Activated CD4-positive, alpha-beta memory T cell treated with anti-CD3 and anti-CD28 coated beads for 36 hours (primary cell): ENCODE results near the gene RAD52. TPM values are rescaled to one million over a fixed set of nuclear protein-coding genes. Genes with fewer than 3 reads are reported as not detected.
"Not testable (repeated sequence)": the region's sequence is repeated elsewhere in the genome, so short reads cannot be mapped to it uniquely, and the experiment has no call there.

Source experiments
- CTCF ChIA-PET: fragments of 350-600 bp; sonication (Branson Sonifier 250); formaldehyde crosslinking; loops from one replicate; lab custom pipeline; 2021; ENCODE audit warnings: antibody characterized with exemption, inconsistent platforms; lab: Charles Lee
- POLR2A ChIA-PET: fragments of 350-600 bp; sonication (Branson Sonifier 250); formaldehyde crosslinking; loops from one replicate; lab custom pipeline; 2021; ENCODE audit warnings: antibody characterized with exemption; lab: Charles Lee
- DNase-seq: peaks from one replicate; pipeline ENCODE4 v3.0.0-alpha.2; 2020
- H3K27ac Mint-ChIP-seq: one replicate; pipeline ENCODE4 v1.8.0; 2021; ENCODE audit warnings: mixed read lengths
- H3K27me3 Mint-ChIP-seq: one replicate; pipeline ENCODE4 v1.8.0; 2021; ENCODE audit warnings: mixed read lengths
- H3K36me3 Mint-ChIP-seq: one replicate; pipeline ENCODE4 v1.8.0; 2021; ENCODE audit warnings: mixed read lengths
- H3K4me1 Mint-ChIP-seq: one replicate; pipeline ENCODE4 v1.8.0; 2021; ENCODE audit warnings: low read depth, mixed read lengths
- H3K4me3 Mint-ChIP-seq: one replicate; pipeline ENCODE4 v1.8.0; 2021; ENCODE audit warnings: mild to moderate bottlenecking, mixed read lengths
- H3K9me3 Mint-ChIP-seq: one replicate; pipeline ENCODE4 v1.8.0; 2021; ENCODE audit warnings: mixed read lengths
- intact Hi-C: fragments of 100-400 bp; cut with micrococcal nuclease; formaldehyde crosslinking; loops from one replicate; pipeline ENCODE4 v1.15.1; 2023
- total RNA-seq, 2 experiments: library from RNA; stranded (reverse); gene quantifications; one replicate each; pipeline ENCODE4 v1.2.3, GENCODE V29; 2021

RAD52 gene
- total RNA-seq, 2 experiments from 2014 or later = 9.5 to 14.5 TPM

- H3K27ac Mint-ChIP-seq = peak overlapping the region; percentile 33
- peaks cover 7% of the 10 kb centered on the region for H3K4me1 Mint-ChIP-seq
These were observed 12.8 kb downstream of the RAD52 start for GRCh38 chr12:936377-937345.

GRCh38 chr12:935891-936290 lies 13.6 kb downstream of the RAD52 start:
- H3K27ac Mint-ChIP-seq, POLR2A ChIA-PET, H3K4me3 Mint-ChIP-seq, intact Hi-C loops, H3K9me3 Mint-ChIP-seq, H3K27me3 Mint-ChIP-seq, H3K4me1 Mint-ChIP-seq, DNase-seq: not testable (repeated sequence)
- H3K36me3 Mint-ChIP-seq = peaks cover 32% of the 10 kb centered on the region
- CTCF ChIA-PET = interaction anchor here (2.0 kb wide), 1 partner anchor 647 kb away, joined by 6 read pairs; no protein-coding TSS in a partner anchor

More at GRCh38 chr12:936377-937345, 12.8 kb downstream of the RAD52 start:
- H3K27me3 Mint-ChIP-seq = no peaks in the 10 kb centered on the region
- ChIA-PET CTCF (no interaction called here), POLR2A (interaction anchor here (1.2 kb wide), 1 partner anchor 13 kb away, joined by 5 read pairs; the partner anchor contains the start of gene RAD52)
- H3K9me3 Mint-ChIP-seq = no peaks in the 10 kb centered on the region
- peaks cover 29% of the 10 kb centered on the region for H3K36me3 Mint-ChIP-seq
- H3K4me3 Mint-ChIP-seq = no peak overlapping the region
- intact Hi-C loops = no loop called here
- DNase-seq = no peak

GRCh38 chr12:931591-931990 lies 17.9 kb downstream of the RAD52 start:
- no peaks in the 10 kb centered on the region for H3K9me3 Mint-ChIP-seq
- no peak for DNase-seq
- peaks cover 22% of the 10 kb centered on the region for H3K36me3 Mint-ChIP-seq
- no peak overlapping the region for H3K27ac Mint-ChIP-seq
- no peak overlapping the region for H3K4me3 Mint-ChIP-seq
- ChIA-PET POLR2A (no interaction called here), CTCF (no interaction called here)
- intact Hi-C loops = no loop called here
- no peaks in the 10 kb centered on the region for H3K27me3 Mint-ChIP-seq
- peaks cover 3% of the 10 kb centered on the region for H3K4me1 Mint-ChIP-seq

- H3K9me3 Mint-ChIP-seq = no peaks in the 10 kb centered on the region
- peak overlapping the region; percentile 14 for H3K27ac Mint-ChIP-seq
- CTCF ChIA-PET = no interaction called here
- H3K27me3 Mint-ChIP-seq = no peaks in the 10 kb centered on the region
- POLR2A ChIA-PET = no interaction called here
- H3K36me3 Mint-ChIP-seq = peaks cover 24% of the 10 kb centered on the region
- H3K4me1 Mint-ChIP-seq = peaks cover 3% of the 10 kb centered on the region
- intact Hi-C loops = no loop called here
- H3K4me3 Mint-ChIP-seq = no peak overlapping the region
- no peak for DNase-seq
These were observed 18.4 kb downstream of the RAD52 start for GRCh38 chr12:931060-931459.

- Mint-ChIP-seq H3K36me3 (peaks cover 31% of the 10 kb centered on the region), H3K4me3 (no peak overlapping the region), H3K27me3 (no peaks in the 10 kb centered on the region), H3K4me1 (no peaks in the 10 kb centered on the region), H3K9me3 (no peaks in the 10 kb centered on the region), H3K27ac (no peak overlapping the region)
- CTCF ChIA-PET = no interaction called here
- no peak for DNase-seq
- POLR2A ChIA-PET = no interaction called here
- intact Hi-C loops = no loop called here
These were observed 22.9 kb downstream of the RAD52 start for GRCh38 chr12:926641-927040.

- Mint-ChIP-seq H3K27ac (peak overlapping the region; percentile 16), H3K4me1 (no peaks in the 10 kb centered on the region), H3K27me3 (no peaks in the 10 kb centered on the region), H3K4me3 (no peak overlapping the region), H3K9me3 (no peaks in the 10 kb centered on the region), H3K36me3 (peaks cover 24% of the 10 kb centered on the region)
- CTCF ChIA-PET = interaction anchor here (1.4 kb wide), 1 partner anchor 27 kb away, joined by 4 read pairs; the partner anchor contains the start of gene RAD52
- POLR2A ChIA-PET = no interaction called here
- intact Hi-C loops = no loop called here
- DNase-seq = no peak
These were observed 27.2 kb downstream of the RAD52 start for GRCh38 chr12:922285-922684.

GRCh38 chr12:920676-921075 lies 28.8 kb downstream of the RAD52 start:
- DNase-seq = no peak
- Mint-ChIP-seq H3K27me3 (no peaks in the 10 kb centered on the region), H3K9me3 (no peaks in the 10 kb centered on the region), H3K4me1 (no peaks in the 10 kb centered on the region), H3K36me3 (peaks cover 26% of the 10 kb centered on the region), H3K27ac (no peak overlapping the region), H3K4me3 (no peak overlapping the region)
- POLR2A ChIA-PET = no interaction called here
- CTCF ChIA-PET = no interaction called here
- intact Hi-C loops = no loop called here

- Mint-ChIP-seq H3K27ac (peak overlapping the region; percentile 28), H3K9me3 (no peaks in the 10 kb centered on the region), H3K4me3 (no peak overlapping the region), H3K27me3 (no peaks in the 10 kb centered on the region), H3K36me3 (peaks cover 33% of the 10 kb centered on the region), H3K4me1 (peaks cover 5% of the 10 kb centered on the region)
- ChIA-PET CTCF (no interaction called here), POLR2A (no interaction called here)
- DNase-seq = no peak
- intact Hi-C loops = no loop called here
These were observed 32.6 kb downstream of the RAD52 start for GRCh38 chr12:916712-917445.

- DNase-seq = no peak
- ChIA-PET CTCF (interaction anchor here (1.1 kb wide), 1 partner anchor 42 kb away, joined by 3 read pairs; no protein-coding TSS in a partner anchor), POLR2A (no interaction called here)
- peak overlapping the region; percentile 23 for H3K27ac Mint-ChIP-seq
- H3K27me3 Mint-ChIP-seq = no peaks in the 10 kb centered on the region
- peaks cover 33% of the 10 kb centered on the region for H3K36me3 Mint-ChIP-seq
- no peaks in the 10 kb centered on the region for H3K9me3 Mint-ChIP-seq
- peaks cover 5% of the 10 kb centered on the region for H3K4me1 Mint-ChIP-seq
- H3K4me3 Mint-ChIP-seq = no peak overlapping the region
- intact Hi-C loops = no loop called here
These were observed 33.3 kb downstream of the RAD52 start for GRCh38 chr12:916240-916639.

- POLR2A ChIA-PET = no interaction called here
- intact Hi-C loops = no loop called here
These were observed 34.4 kb downstream of the RAD52 start for GRCh38 chr12:915090-915489.

GRCh38 chr12:913919-914698 lies 35.4 kb downstream of the RAD52 start:
- intact Hi-C loops = no loop called here
- ChIA-PET POLR2A (no interaction called here), CTCF (interaction anchor here (1.6 kb wide), 1 partner anchor 179 kb away, joined by 5 read pairs; no protein-coding TSS in a partner anchor)
- Mint-ChIP-seq H3K9me3 (no peaks in the 10 kb centered on the region), H3K4me3 (no peak overlapping the region), H3K27ac (peak overlapping the region; percentile 29), H3K27me3 (no peaks in the 10 kb centered on the region), H3K4me1 (peaks cover 5% of the 10 kb centered on the region), H3K36me3 (peaks cover 43% of the 10 kb centered on the region)
- DNase-seq = no peak

More at GRCh38 chr12:915090-915489, 34.4 kb downstream of the RAD52 start:
- H3K36me3 Mint-ChIP-seq = peaks cover 36% of the 10 kb centered on the region
- CTCF ChIA-PET = interaction anchor here (1.1 kb wide), 1 partner anchor 40 kb away, joined by 3 read pairs; no protein-coding TSS in a partner anchor
- H3K27me3 Mint-ChIP-seq = no peaks in the 10 kb centered on the region
- no peak overlapping the region for H3K4me3 Mint-ChIP-seq
- peak overlapping the region; percentile 28 for H3K27ac Mint-ChIP-seq
- no peaks in the 10 kb centered on the region for H3K9me3 Mint-ChIP-seq
- peaks cover 5% of the 10 kb centered on the region for H3K4me1 Mint-ChIP-seq
- DNase-seq = no peak
